CD8-positive, alpha-beta memory T cell (primary cell): ENCODE results near the gene SAA2. TPM values are rescaled to one million over a fixed set of nuclear protein-coding genes. Genes with fewer than 3 reads are reported as not detected.

Experiments
- CTCF ChIA-PET: fragments of 350-600 bp; sonication (Branson Sonifier 250); formaldehyde crosslinking; loops from one replicate; lab custom pipeline; 2021; ENCODE audit warnings: antibody characterized with exemption; lab: Charles Lee
- POLR2A ChIA-PET: fragments of 350-600 bp; sonication (Branson Sonifier 250); formaldehyde crosslinking; loops from one replicate; lab custom pipeline; 2021; ENCODE audit warnings: antibody characterized with exemption; lab: Charles Lee
- DNase-seq, 5 donors: peaks; one replicate each; pipeline versions ENCODE4 v3.0.0 to v3.0.0-alpha.2; 2020 to 2022; ENCODE audit warnings: mixed read lengths in 1 of 5
- H3K27ac ChIP-seq: one replicate; pipeline ENCODE4 v1.7.0; 2013; ENCODE audit warnings: low read depth, mild to moderate bottlenecking, low read length, moderate library complexity
- H3K27me3 ChIP-seq: 2 replicates; pipeline ENCODE4 v1.7.0; 2013; ENCODE audit warnings: low read length, mild to moderate bottlenecking; ENCODE audit not compliant: insufficient read depth, poor library complexity, severe bottlenecking
- H3K36me3 ChIP-seq: 2 replicates; pipeline ENCODE4 v1.7.0; 2013; ENCODE audit warnings: mild to moderate bottlenecking, low read length, moderate library complexity; ENCODE audit not compliant: insufficient read depth
- H3K4me1 ChIP-seq: 2 replicates; pipeline ENCODE4 v1.7.0; 2013; ENCODE audit warnings: mild to moderate bottlenecking, low read length, moderate library complexity; ENCODE audit not compliant: insufficient read depth
- H3K4me3 ChIP-seq: 2 replicates; pipeline ENCODE4 v1.7.0; 2013; ENCODE audit warnings: mild to moderate bottlenecking, low read length
- H3K9me3 ChIP-seq: 2 replicates; pipeline ENCODE4 v1.7.0; 2013; ENCODE audit warnings: mild to moderate bottlenecking, low read length
- H3K27ac Mint-ChIP-seq, 8 donors: one replicate each; pipeline ENCODE4 v1.8.0; 2020 to 2021; ENCODE audit warnings: mixed read lengths in 8 of 8, mild to moderate bottlenecking in 6 of 8, inconsistent platforms in 3 of 8, moderate library complexity in 3 of 8
- H3K27me3 Mint-ChIP-seq, 2 donors: one replicate each; pipeline ENCODE4 v1.8.0; 2020 to 2021; ENCODE audit warnings: mixed read lengths in 2 of 2, mild to moderate bottlenecking in 1 of 2, moderate library complexity in 1 of 2
- H3K36me3 Mint-ChIP-seq, 3 donors: one replicate each; pipeline ENCODE4 v1.8.0; 2020 to 2021; ENCODE audit warnings: mixed read lengths in 3 of 3, inconsistent platforms in 1 of 3, mild to moderate bottlenecking in 1 of 3
- H3K4me1 Mint-ChIP-seq, 3 donors: one replicate each; pipeline ENCODE4 v1.8.0; 2020 to 2021; ENCODE audit warnings: mixed read lengths in 3 of 3, inconsistent platforms in 1 of 3, mild to moderate bottlenecking in 1 of 3
- H3K4me3 Mint-ChIP-seq, 7 donors: one replicate each; pipeline ENCODE4 v1.8.0; 2020 to 2021; ENCODE audit warnings: mixed read lengths in 7 of 7, mild to moderate bottlenecking in 6 of 7, moderate library complexity in 4 of 7, inconsistent platforms in 2 of 7
- H3K9me3 Mint-ChIP-seq, 5 donors: one replicate each; pipeline ENCODE4 v1.8.0; 2020 to 2022; ENCODE audit warnings: mixed read lengths in 5 of 5, mild to moderate bottlenecking in 3 of 5, moderate library complexity in 2 of 5, inconsistent platforms in 1 of 5
- polyA plus RNA-seq: library from polyadenylated mRNA; unstranded; fragments of 300-500 nt; fragmentation: Illumina TruSeq; gene quantifications from one replicate; pipeline ENCODE4 v1.2.3, GENCODE V29; 2021
- total RNA-seq, 2 experiments: library from RNA; stranded (reverse); gene quantifications; one replicate each; pipeline ENCODE4 v1.2.3, GENCODE V29; 2021

Gene SAA2
- total RNA-seq (not detected), polyA plus RNA-seq (not detected)

DNA sequence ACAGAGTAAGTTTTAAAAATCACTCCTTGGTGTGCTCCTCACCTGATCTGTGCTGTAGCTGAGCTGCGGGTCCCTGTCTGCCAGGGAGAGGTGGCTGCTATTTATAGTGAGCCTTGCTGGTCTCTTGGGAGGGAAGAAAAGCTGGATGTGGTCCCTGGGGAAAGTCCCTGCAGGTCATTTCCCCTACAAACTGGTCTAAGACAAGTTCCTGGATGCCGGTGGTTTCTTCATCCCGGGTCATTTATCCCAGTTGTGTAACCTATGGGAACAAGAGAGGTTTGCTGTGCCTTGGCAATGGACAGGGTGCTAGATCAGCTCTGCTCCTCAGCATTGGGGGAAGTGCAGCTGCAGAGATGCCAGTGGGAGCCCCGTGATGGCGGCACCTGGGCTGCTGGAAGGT is at the start of gene SAA2:
SAA2 (minus strand) TSS at position 108 of the 400 bp plus-strand sequence. CDS start 657 bp downstream, outside the sequence.
- H3K9me3 Mint-ChIP-seq = peaks cover 0 to 2% (median 0%) of the 10 kb centered on the region in 5 donors
- CTCF ChIA-PET = interaction anchor here (0.9 kb wide), 1 partner anchor 21 kb away, joined by 3 read pairs; no protein-coding TSS in a partner anchor
- H3K36me3 Mint-ChIP-seq = peaks cover 0 to 4% (median 0%) of the 10 kb centered on the region in 3 donors
- DNase-seq = no peak
- no peaks in the 10 kb centered on the region for H3K9me3 ChIP-seq
- H3K27me3 ChIP-seq = no peaks in the 10 kb centered on the region
- H3K36me3 ChIP-seq = no peaks in the 10 kb centered on the region
- H3K4me1 ChIP-seq = no peaks in the 10 kb centered on the region
- POLR2A ChIA-PET = interaction anchor here (0.5 kb wide), 1 partner anchor 121 kb away, joined by 4 read pairs; no protein-coding TSS in a partner anchor
- H3K27ac ChIP-seq = no peak within 1 kb of the TSS
- H3K4me3 ChIP-seq = no peak within 1 kb of the TSS
- H3K4me1 Mint-ChIP-seq = peaks cover 15 to 25% (median 17%) of the 10 kb centered on the region in 3 donors
- H3K27ac Mint-ChIP-seq = no peak within 1 kb of the TSS
- no peaks in the 10 kb centered on the region for H3K27me3 Mint-ChIP-seq
- peak within 1 kb of the TSS in 1 of 7 donors; percentile 52 for H3K4me3 Mint-ChIP-seq

DNA sequence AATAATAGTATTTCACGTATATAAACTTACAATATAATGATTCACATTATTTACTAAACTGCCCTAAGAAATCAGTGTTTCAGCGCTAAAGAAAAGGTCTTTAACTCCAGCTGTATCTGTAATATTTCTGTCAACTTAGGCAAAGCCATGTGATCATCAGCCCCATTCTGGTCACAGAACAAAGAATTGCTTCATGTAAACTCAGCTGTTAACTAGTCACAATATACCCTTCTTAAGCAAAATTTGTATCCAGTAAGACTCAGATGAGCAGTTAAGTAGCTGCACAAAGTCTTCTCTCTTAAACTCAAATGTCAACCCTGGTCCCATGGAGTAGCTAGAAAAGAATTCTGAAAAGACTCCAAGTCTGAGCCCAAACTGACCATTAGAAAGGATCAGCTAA is 46.8 kb upstream of the SAA2 start:
- Mint-ChIP-seq H3K36me3 (peaks cover 34 to 86% (median 43%) of the 10 kb centered on the region in 3 donors), H3K4me1 (no peaks in the 10 kb centered on the region), H3K9me3 (no peaks in the 10 kb centered on the region), H3K27ac (no peak overlapping the region), H3K27me3 (no peaks in the 10 kb centered on the region), H3K4me3 (no peak overlapping the region)
- Histone ChIP-seq H3K4me3 (no peak overlapping the region), H3K4me1 (no peaks in the 10 kb centered on the region), H3K27ac (no peak overlapping the region), H3K27me3 (no peaks in the 10 kb centered on the region), H3K9me3 (no peaks in the 10 kb centered on the region), H3K36me3 (peaks cover 34% of the 10 kb centered on the region)
- CTCF ChIA-PET = interaction anchor here (1.1 kb wide), 1 partner anchor 19 kb away, joined by 4 read pairs; no protein-coding TSS in a partner anchor
- no peak for DNase-seq
- POLR2A ChIA-PET = no interaction called here

- no peaks in the 10 kb centered on the region for H3K4me1 Mint-ChIP-seq
- ChIA-PET CTCF (interaction anchor here (1.1 kb wide), 1 partner anchor 19 kb away, joined by 4 read pairs; no protein-coding TSS in a partner anchor), POLR2A (no interaction called here)
- no peak overlapping the region for H3K4me3 Mint-ChIP-seq
- peaks cover 34 to 87% (median 45%) of the 10 kb centered on the region in 3 donors for H3K36me3 Mint-ChIP-seq
- no peak for DNase-seq
- no peak overlapping the region for H3K27ac ChIP-seq
- peaks cover 34% of the 10 kb centered on the region for H3K36me3 ChIP-seq
- H3K4me1 ChIP-seq = no peaks in the 10 kb centered on the region
- no peaks in the 10 kb centered on the region for H3K9me3 ChIP-seq
- no peaks in the 10 kb centered on the region for H3K27me3 Mint-ChIP-seq
- H3K4me3 ChIP-seq = no peak overlapping the region
- no peaks in the 10 kb centered on the region for H3K9me3 Mint-ChIP-seq
- no peaks in the 10 kb centered on the region for H3K27me3 ChIP-seq
- H3K27ac Mint-ChIP-seq = no peak overlapping the region
These were observed 46.4 kb upstream of the SAA2 start for GRCh38 chr11:18294862-18295261.

DNA sequence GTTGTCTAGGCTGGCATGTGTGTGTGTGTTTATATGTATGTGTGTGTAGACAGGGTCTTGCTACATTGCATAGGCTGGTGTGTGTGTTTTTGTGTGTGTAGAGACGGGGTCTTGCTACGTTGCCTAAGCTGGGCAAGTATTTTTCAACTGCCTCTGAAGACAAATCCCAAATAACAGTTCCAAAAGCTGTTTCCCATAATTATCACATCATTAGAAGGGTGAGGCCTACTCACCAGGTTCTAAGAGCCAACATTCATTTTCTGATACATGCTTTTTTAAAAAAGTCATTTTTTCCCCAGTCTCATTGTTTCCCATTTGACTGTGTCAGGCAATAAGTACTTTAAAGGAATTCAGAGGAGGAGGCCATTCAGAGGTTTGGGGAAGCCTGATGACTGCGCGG is 40.4 kb upstream of the SAA2 start:
- Mint-ChIP-seq H3K27ac (peak overlapping the region in 2 of 8 donors; percentile 23 to 71), H3K36me3 (peaks cover 18 to 81% (median 35%) of the 10 kb centered on the region in 3 donors), H3K9me3 (no peaks in the 10 kb centered on the region), H3K4me3 (no peak overlapping the region), H3K4me1 (no peaks in the 10 kb centered on the region), H3K27me3 (no peaks in the 10 kb centered on the region)
- Histone ChIP-seq H3K36me3 (peaks cover 30% of the 10 kb centered on the region), H3K27me3 (no peaks in the 10 kb centered on the region), H3K4me1 (no peaks in the 10 kb centered on the region), H3K4me3 (no peak overlapping the region), H3K9me3 (no peaks in the 10 kb centered on the region), H3K27ac (no peak overlapping the region)
- DNase-seq = no peak
- ChIA-PET POLR2A (no interaction called here), CTCF (no interaction called here)

DNA sequence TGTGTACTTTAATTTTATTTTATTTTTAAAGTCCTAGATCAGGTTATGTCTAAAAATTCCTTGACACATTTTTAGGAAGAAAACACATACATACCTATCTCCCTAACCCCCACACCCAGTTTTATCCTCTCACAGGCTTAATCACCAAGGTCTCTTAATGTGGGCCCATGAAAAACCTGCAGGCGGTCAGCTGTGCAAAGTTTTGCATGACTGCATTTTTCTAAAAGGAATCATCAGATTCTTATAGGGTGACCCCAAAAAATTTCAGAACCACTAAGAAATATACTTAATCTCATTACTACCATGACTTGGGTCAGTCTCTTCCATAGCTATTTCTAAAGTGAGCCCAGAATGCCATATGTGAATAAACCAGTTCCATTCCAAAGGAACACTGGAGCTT is 37.4 kb upstream of the SAA2 start:
- Mint-ChIP-seq H3K27ac (peak overlapping the region in 1 of 8 donors; percentile 38), H3K4me1 (peaks cover 0 to 7% (median under 1%) of the 10 kb centered on the region in 3 donors), H3K27me3 (no peaks in the 10 kb centered on the region), H3K36me3 (peaks cover 20 to 70% (median 25%) of the 10 kb centered on the region in 3 donors), H3K4me3 (no peak overlapping the region), H3K9me3 (no peaks in the 10 kb centered on the region)
- Histone ChIP-seq H3K27ac (no peak overlapping the region), H3K27me3 (no peaks in the 10 kb centered on the region), H3K4me3 (no peak overlapping the region), H3K36me3 (peaks cover 36% of the 10 kb centered on the region), H3K9me3 (no peaks in the 10 kb centered on the region), H3K4me1 (no peaks in the 10 kb centered on the region)
- no peak for DNase-seq
- ChIA-PET POLR2A (no interaction called here), CTCF (no interaction called here)

GRCh38 chr11:18282626-18283025 is 34.2 kb upstream of the SAA2 start:
- no peak for DNase-seq
- H3K4me3 ChIP-seq = no peak overlapping the region
- ChIA-PET CTCF (no interaction called here), POLR2A (no interaction called here)
- Mint-ChIP-seq H3K36me3 (peaks cover 20 to 67% (median 30%) of the 10 kb centered on the region in 3 donors), H3K4me1 (peaks cover 8 to 18% (median 17%) of the 10 kb centered on the region in 3 donors), H3K9me3 (no peaks in the 10 kb centered on the region), H3K27me3 (no peaks in the 10 kb centered on the region), H3K27ac (peak overlapping the region in 1 of 8 donors; percentile 69), H3K4me3 (no peak overlapping the region)
- H3K9me3 ChIP-seq = no peaks in the 10 kb centered on the region
- no peaks in the 10 kb centered on the region for H3K27me3 ChIP-seq
- H3K36me3 ChIP-seq = peaks cover 35% of the 10 kb centered on the region
- no peaks in the 10 kb centered on the region for H3K4me1 ChIP-seq
- H3K27ac ChIP-seq = no peak overlapping the region

DNA sequence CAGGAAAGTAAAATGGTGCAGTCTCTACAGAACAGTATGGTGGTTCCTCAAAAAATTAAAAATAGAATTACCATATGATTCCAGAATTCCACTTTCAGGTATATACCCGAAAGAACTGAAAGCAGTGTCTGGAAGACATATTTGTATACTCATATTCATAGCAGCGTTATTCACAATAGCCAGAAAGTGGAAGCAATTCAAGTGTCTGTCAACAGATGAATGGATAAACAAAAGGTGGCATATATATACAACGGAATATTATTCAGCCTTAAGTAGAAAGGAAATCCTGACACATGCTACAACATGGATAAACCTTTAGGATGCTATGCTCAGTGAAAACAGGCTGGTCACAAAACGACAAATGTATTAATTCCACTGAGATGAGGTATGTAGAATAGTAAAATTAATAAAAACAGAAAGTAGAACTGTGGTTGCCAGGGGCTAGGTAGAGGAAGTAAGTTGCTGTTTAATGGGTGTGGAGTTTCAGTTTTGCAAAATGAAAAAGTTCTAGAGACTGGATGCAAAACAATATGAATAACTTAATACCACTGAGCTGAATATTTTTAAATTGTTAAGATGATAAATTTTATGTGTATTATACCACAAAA is 32.1 kb upstream of the SAA2 start:
- peak overlapping the region; percentile 5 to 96 (median 74) for H3K27ac Mint-ChIP-seq
- H3K9me3 Mint-ChIP-seq = no peaks in the 10 kb centered on the region
- H3K4me1 Mint-ChIP-seq = peaks cover 8 to 18% (median 17%) of the 10 kb centered on the region in 3 donors
- Histone ChIP-seq H3K4me3 (no peak overlapping the region), H3K9me3 (no peaks in the 10 kb centered on the region), H3K27me3 (no peaks in the 10 kb centered on the region), H3K4me1 (no peaks in the 10 kb centered on the region), H3K36me3 (peaks cover 17% of the 10 kb centered on the region), H3K27ac (no peak overlapping the region)
- no peaks in the 10 kb centered on the region for H3K27me3 Mint-ChIP-seq
- DNase-seq = no peak
- CTCF ChIA-PET = interaction anchor here (0.7 kb wide), 1 partner anchor 259 kb away, joined by 3 read pairs; no protein-coding TSS in a partner anchor
- peaks cover 9 to 48% (median 23%) of the 10 kb centered on the region in 3 donors for H3K36me3 Mint-ChIP-seq
- peak overlapping the region in 6 of 7 donors; percentile 64 to 83 (median 75) for H3K4me3 Mint-ChIP-seq
- POLR2A ChIA-PET = no interaction called here

- Histone ChIP-seq H3K27ac (no peak overlapping the region), H3K4me3 (no peak overlapping the region), H3K9me3 (no peaks in the 10 kb centered on the region), H3K4me1 (no peaks in the 10 kb centered on the region), H3K36me3 (peaks cover 11% of the 10 kb centered on the region), H3K27me3 (no peaks in the 10 kb centered on the region)
- Mint-ChIP-seq H3K9me3 (no peaks in the 10 kb centered on the region), H3K4me1 (peaks cover 8 to 18% (median 17%) of the 10 kb centered on the region in 3 donors), H3K27ac (peak overlapping the region in 3 of 8 donors; percentile 9 to 26 (median 20)), H3K36me3 (peaks cover 13 to 34% (median 24%) of the 10 kb centered on the region in 3 donors), H3K27me3 (no peaks in the 10 kb centered on the region), H3K4me3 (no peak overlapping the region)
- ChIA-PET CTCF (interaction anchor here (0.9 kb wide), 1 partner anchor 34 kb away, joined by 3 read pairs; no protein-coding TSS in a partner anchor), POLR2A (no interaction called here)
- no peak for DNase-seq
These were observed 29.2 kb upstream of the SAA2 start for GRCh38 chr11:18277565-18278271.
